ENCODE data around the gene CDK5RAP3.

GRCh38 chr17:47968836-47969235 is 2.1 kb upstream of the CDK5RAP3 start:
- no peak for TF ChIP-seq EP300 (IDR thresholded peaks at IDR 0.05)
- TF ChIP-seq POLR2A (IDR thresholded peaks at IDR 0.05): no peak
- TF ChIP-seq CTCF (IDR thresholded peaks at IDR 0.05): no peak
- TF ChIP-seq POLR2AphosphoS5 (IDR thresholded peaks at IDR 0.05): no peak

Data from upper lobe of left lung (tissue), 4 donors.